NCI-H1436 (cell line): ENCODE measurements around the gene SLC2A1.

Experiments
- DNase-seq: peaks from one replicate; lab custom pipeline; 2025; lab: John Stamatoyannopoulos, UW

The SLC2A1 gene

DNA sequence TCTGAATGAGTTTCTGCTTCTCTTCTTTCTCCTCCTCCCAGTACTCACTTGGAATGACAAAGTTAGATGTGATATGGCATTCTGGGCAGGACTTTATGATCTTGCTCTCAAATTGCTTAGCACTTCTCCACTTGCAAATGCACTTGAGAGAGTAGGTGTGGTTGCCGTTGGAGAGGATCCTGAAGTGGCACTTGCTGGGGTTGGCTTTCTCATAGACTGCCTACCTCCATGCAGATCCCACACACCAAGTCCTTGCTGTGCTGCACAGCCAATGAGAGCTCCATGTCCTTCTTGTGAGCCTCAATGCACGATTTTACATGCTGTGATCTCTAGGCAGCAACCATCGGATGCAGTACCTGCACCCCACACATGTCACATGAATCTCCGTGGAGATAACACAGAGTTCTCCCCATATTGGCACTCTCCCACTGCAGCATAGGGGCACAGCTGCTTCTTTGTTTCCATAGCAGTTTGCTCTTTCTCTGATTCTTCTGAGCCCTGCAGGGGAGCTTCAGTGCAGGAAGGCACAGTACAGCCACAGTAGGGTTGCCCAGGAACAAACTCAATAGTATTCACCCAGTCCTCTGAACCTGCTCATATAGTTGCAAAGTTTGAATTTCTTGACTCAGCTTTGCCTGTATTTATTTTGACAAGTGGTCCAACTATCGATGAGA is 67.1 kb downstream of the SLC2A1 start:
- DNase-seq = no peak

DNA sequence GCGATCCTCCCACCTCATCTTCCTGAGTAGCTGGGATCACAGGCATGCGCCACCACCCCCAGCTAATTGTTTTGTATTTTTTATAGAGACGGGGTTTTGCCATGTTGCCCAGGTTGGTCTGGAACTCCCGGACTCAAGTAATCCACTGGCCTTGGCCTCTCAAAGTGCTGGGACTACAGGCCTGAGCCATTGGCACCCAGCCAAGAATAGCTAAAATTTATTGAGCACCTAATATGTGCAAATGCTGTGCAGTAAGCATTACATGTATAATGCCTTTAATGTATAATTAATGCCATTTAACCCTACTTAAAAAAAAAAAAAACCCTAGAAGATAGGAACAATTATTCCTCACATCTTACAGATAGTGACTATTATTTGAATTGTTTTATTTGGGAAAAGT is 69.4 kb downstream of the SLC2A1 start:
- no peak for DNase-seq

DNA sequence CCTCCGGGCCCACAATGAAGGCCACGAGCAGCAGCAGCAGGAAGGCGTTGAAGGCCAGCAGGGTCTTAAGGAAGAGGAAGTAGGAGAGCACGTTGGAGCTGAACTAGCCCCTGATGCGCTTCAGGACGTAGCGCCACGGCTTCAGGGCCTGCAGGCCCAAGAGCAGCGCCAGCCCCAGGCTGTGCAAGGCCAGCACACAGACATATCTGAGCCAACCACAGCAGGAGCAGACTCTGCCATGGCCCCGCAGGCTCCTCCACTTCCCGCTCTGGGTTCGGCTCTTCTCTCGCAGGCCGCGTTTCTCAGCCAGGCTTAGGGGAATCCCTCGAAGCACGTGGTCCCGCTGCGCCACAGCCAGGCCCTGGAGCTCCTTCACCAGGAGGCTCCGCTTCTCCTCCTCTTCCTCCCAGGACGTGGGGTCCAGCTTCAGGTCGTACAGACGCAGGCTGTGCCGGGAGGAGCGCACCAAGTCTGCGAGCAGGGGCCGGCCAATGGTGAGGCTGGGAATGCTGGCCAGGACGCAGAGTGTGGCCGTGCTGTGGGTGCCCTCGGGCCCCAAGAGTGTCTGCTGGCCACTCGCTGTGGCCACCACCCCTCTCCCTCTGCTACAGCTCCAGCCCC is 70.5 kb downstream of the SLC2A1 start:
- DNase-seq = no peak

DNA sequence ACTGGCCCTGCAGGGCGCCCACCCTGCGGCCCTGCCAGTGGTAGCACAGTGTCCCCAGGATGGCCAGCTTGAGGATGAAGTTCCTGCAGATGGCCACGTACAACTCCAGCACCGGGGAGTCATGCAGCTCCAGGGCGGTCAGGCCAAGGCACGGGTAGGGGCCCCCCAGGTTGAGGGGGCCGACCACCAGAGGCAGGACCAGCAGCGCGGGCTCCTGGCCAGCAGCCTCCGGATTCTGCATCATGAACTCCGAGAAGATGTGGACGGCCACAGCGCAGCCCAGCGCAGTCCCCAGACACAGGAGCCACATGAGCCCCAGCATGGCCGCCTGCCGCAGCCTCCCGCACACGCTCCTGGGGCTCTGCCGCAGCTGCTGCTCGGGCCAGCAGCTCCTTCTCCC is 71.3 kb downstream of the SLC2A1 start:
- DNase-seq = no peak

DNA sequence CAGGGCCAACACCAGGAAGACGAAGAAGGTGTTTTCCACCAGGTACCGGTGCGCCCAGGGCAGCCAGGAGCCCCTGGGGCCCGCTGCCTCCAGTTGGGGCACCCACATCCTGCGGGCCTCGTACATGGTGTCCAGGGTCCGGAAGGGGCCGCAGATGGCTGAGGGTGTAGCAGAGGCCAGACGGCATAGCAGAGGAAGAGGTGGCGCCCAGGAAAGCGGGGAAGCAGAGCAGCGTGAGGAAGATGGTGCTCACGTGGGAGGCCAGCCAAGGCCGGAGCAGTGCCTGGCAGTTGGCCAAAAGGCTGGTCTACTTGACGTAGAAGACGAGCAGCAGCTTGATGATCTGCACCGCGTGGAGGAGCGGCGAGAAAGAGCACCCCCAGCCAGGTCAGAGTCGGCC is 71.9 kb downstream of the SLC2A1 start:
- no peak for DNase-seq

GRCh38 chr1:42886046-42886739 is 72.5 kb downstream of the SLC2A1 start:
- no peak for DNase-seq

- DNase-seq = no peak
Observed at GRCh38 chr1:42880384-42880783, 78.3 kb downstream of the SLC2A1 start.

- no peak for DNase-seq
Observed at GRCh38 chr1:42877380-42877779, 81.3 kb downstream of the SLC2A1 start.

DNA sequence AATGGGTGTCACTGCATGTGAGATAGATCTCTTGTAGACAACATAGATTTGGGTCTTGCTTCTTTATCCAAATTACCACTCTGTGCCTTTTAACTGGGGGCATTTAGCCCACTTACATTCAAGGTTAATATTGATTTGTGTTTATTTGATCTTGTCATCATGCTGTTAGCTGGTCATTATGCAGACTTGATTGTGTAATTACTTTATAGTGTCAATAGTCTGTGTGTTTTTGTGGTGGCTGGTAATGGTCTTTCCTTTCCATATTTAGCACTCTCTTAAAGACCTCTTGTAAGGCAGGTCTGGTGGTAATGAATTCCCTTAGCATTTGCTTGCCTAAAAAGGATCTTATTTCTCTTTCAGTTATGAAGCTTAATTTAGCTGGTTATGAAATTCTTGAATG is 82.7 kb downstream of the SLC2A1 start:
- DNase-seq = peak; percentile 31
